WTC11 (cell line): ENCODE results near the gene KRTCAP2. TPM values are rescaled to one million over a fixed set of nuclear protein-coding genes. Genes with fewer than 3 reads are reported as not detected.
A peak's percentile ranks its signal among the peaks of the same experiment; 100 is the strongest.

Experiments
- ERG ChIP-seq: fragments of 250-450 bp; sonication (Bioruptor Pico); IDR thresholded peaks from 2 replicates; pipeline ENCODE4 v1.8.0; 2021; ENCODE audit warnings: mild to moderate bottlenecking
- FOXK1 ChIP-seq: sonication (generic); formaldehyde crosslinking; IDR thresholded peaks from 2 replicates; pipeline ENCODE4 v1.8.0; 2022; ENCODE audit warnings: mild to moderate bottlenecking, moderate library complexity, missing genetic modification reagents
- GTF2I ChIP-seq: fragments of 250-450 bp; sonication (Bioruptor Pico); conservative IDR thresholded peaks from 2 replicates; pipeline ENCODE4 v1.4.0; 2021; ENCODE audit warnings: mild to moderate bottlenecking
- JAZF1 ChIP-seq: fragments of 250-450 bp; sonication (Bioruptor Pico); IDR thresholded peaks from 2 replicates; pipeline ENCODE4 v1.9.0; 2021; ENCODE audit warnings: moderate library complexity, mild to moderate bottlenecking, inconsistent platforms
- MXD4 ChIP-seq: fragments of 250-450 bp; sonication (Bioruptor Pico); IDR thresholded peaks from 2 replicates; pipeline ENCODE4 v1.8.0; 2021; ENCODE audit warnings: mild to moderate bottlenecking, moderate library complexity, borderline replicate concordance
- NFE2L1 ChIP-seq: sonication (generic); formaldehyde crosslinking; IDR thresholded peaks from 2 replicates; pipeline ENCODE4 v1.8.1; 2023; ENCODE audit warnings: missing genetic modification reagents
- NR3C1 ChIP-seq: sonication (generic); formaldehyde crosslinking; conservative IDR thresholded peaks from 2 replicates; pipeline ENCODE4 v1.8.1; 2023; ENCODE audit warnings: low read depth, mild to moderate bottlenecking, missing genetic modification reagents
- OVOL2 ChIP-seq: fragments of 250-450 bp; sonication (Bioruptor Pico); IDR thresholded peaks from 2 replicates; pipeline ENCODE4 v1.9.0; 2021; ENCODE audit warnings: mild to moderate bottlenecking, borderline replicate concordance
- PREB ChIP-seq: sonication (generic); formaldehyde crosslinking; IDR thresholded peaks from 2 replicates; pipeline ENCODE4 v1.8.1; 2022; ENCODE audit warnings: mild to moderate bottlenecking, missing genetic modification reagents, moderate library complexity, borderline replicate concordance
- RELA ChIP-seq: sonication (generic); formaldehyde crosslinking; IDR thresholded peaks from 2 replicates; pipeline ENCODE4 v1.8.1; 2022; ENCODE audit warnings: missing genetic modification reagents, mild to moderate bottlenecking, borderline replicate concordance
- SOX15 ChIP-seq: fragments of 250-450 bp; sonication (Bioruptor Pico); IDR thresholded peaks from 2 replicates; pipeline ENCODE4 v1.9.0; 2021; ENCODE audit warnings: mild to moderate bottlenecking
- SP1 ChIP-seq: sonication (generic); formaldehyde crosslinking; conservative IDR thresholded peaks from 2 replicates; pipeline ENCODE4 v1.8.1; 2022; ENCODE audit warnings: missing genetic modification reagents
- TCF7 ChIP-seq: sonication (generic); formaldehyde crosslinking; IDR thresholded peaks from 2 replicates; pipeline ENCODE4 v1.8.0; 2022; ENCODE audit warnings: mild to moderate bottlenecking, low read depth, missing genetic modification reagents, moderate library complexity
- TEAD4 ChIP-seq: sonication (generic); formaldehyde crosslinking; IDR thresholded peaks from 2 replicates; pipeline ENCODE4 v1.8.0; 2022; ENCODE audit warnings: mild to moderate bottlenecking, missing genetic modification reagents
- USF1 ChIP-seq: sonication (generic); formaldehyde crosslinking; IDR thresholded peaks from 2 replicates; pipeline ENCODE4 v1.8.0; 2022; ENCODE audit warnings: mild to moderate bottlenecking, missing genetic modification reagents
- ZNF138 ChIP-seq: sonication (generic); formaldehyde crosslinking; conservative IDR thresholded peaks from 2 replicates; pipeline ENCODE4 v1.8.1; 2022; ENCODE audit warnings: mild to moderate bottlenecking, moderate library complexity, missing genetic modification reagents
- ZNF232 ChIP-seq: sonication (generic); formaldehyde crosslinking; IDR thresholded peaks from 2 replicates; pipeline ENCODE4 v1.8.0; 2022; ENCODE audit warnings: mild to moderate bottlenecking, missing genetic modification reagents
- ZNF317 ChIP-seq: sonication (generic); formaldehyde crosslinking; IDR thresholded peaks from 2 replicates; pipeline ENCODE4 v1.8.1; 2023; ENCODE audit warnings: low read depth, mild to moderate bottlenecking, moderate library complexity, missing genetic modification reagents, borderline replicate concordance
- ZNF396 ChIP-seq: fragments of 250-450 bp; sonication (Bioruptor Pico); IDR thresholded peaks from 2 replicates; pipeline ENCODE4 v1.8.0; 2021; ENCODE audit warnings: mild to moderate bottlenecking, moderate library complexity, borderline replicate concordance
- ZNF671 ChIP-seq: fragments of 250-450 bp; sonication (Bioruptor Pico); IDR thresholded peaks from 2 replicates; pipeline ENCODE4 v1.8.0; 2021; ENCODE audit warnings: mild to moderate bottlenecking
- total RNA-seq: library from RNA; stranded (reverse); gene quantifications from 3 replicates; pipeline ENCODE4 v1.2.3, GENCODE V29; 2021
- TF ChIP-seq, protein P1 (sequence below): sonication (generic); formaldehyde crosslinking; IDR thresholded peaks from 2 replicates; pipeline ENCODE4 v1.8.1; 2023; ENCODE audit warnings: mild to moderate bottlenecking, missing genetic modification reagents
- TF ChIP-seq, protein P2 (sequence below): sonication (generic); formaldehyde crosslinking; conservative IDR thresholded peaks from 2 replicates; pipeline ENCODE4 v1.8.1; 2022; ENCODE audit warnings: mild to moderate bottlenecking, missing genetic modification reagents
- TF ChIP-seq, protein P3 (sequence below): sonication (generic); formaldehyde crosslinking; IDR thresholded peaks from 2 replicates; pipeline ENCODE4 v1.8.1; 2023; ENCODE audit warnings: mild to moderate bottlenecking, missing genetic modification reagents
- TF ChIP-seq, protein P4 (sequence below): sonication (generic); formaldehyde crosslinking; IDR thresholded peaks from 2 replicates; pipeline ENCODE4 v1.8.1; 2022; ENCODE audit warnings: low read depth, mild to moderate bottlenecking, moderate library complexity, missing genetic modification reagents, borderline replicate concordance
- TF ChIP-seq, protein P5 (sequence below): sonication (generic); formaldehyde crosslinking; IDR thresholded peaks from 2 replicates; pipeline ENCODE4 v1.8.0; 2022; ENCODE audit warnings: missing genetic modification reagents

Gene KRTCAP2
- total RNA-seq, 1 experiment from 2014 or later = 104 TPM

DNA sequence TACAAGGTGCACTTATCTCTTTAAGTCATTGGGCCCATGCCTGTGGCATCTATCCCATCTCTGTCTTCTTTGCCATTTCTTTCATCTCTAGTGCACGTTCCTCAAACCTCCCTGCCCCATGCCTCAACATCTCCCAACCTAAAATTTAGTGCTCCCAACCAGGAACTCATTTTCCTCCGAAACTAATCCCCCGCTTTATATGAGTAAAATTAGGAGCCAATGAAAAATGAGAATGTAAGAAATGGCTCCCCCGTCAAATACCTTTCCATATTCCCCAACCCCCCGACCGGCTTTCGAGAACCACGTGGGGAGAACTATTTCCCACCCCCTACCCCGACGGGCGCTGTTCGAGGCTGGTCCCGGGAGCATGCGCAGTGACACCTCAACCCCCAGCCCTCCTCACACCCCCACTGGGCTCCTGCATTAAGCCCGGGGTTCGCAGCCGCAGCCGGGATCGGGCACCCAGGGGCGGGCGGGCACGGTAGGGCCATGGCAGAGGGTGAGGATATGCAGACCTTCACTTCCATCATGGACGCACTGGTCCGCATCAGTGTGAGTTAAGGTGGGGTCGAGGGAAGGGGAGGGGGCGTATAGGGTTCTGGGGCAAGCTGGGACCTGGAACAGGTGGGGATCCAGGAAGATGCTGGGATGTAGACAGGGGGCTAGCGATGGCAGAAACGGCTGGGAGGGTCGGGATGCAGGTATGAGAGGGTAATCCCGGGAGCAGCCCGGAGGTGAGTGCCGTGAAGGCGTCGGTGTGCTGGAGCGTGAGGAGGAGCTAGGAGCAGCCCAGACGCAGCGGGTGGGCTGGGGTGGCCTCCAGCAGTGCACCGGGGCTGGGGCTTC, 597 bp upstream of the KRTCAP2 start, which contains the start of gene TRIM46 (continued):
- TF ChIP-seq, protein P1, sequence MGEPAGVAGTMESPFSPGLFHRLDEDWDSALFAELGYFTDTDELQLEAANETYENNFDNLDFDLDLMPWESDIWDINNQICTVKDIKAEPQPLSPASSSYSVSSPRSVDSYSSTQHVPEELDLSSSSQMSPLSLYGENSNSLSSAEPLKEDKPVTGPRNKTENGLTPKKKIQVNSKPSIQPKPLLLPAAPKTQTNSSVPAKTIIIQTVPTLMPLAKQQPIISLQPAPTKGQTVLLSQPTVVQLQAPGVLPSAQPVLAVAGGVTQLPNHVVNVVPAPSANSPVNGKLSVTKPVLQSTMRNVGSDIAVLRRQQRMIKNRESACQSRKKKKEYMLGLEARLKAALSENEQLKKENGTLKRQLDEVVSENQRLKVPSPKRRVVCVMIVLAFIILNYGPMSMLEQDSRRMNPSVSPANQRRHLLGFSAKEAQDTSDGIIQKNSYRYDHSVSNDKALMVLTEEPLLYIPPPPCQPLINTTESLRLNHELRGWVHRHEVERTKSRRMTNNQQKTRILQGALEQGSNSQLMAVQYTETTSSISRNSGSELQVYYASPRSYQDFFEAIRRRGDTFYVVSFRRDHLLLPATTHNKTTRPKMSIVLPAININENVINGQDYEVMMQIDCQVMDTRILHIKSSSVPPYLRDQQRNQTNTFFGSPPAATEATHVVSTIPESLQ (CRISPR knock-in tag) = no peak
- TF ChIP-seq ZNF317 (CRISPR knock-in tag) = no peak
- TF ChIP-seq, protein P2, sequence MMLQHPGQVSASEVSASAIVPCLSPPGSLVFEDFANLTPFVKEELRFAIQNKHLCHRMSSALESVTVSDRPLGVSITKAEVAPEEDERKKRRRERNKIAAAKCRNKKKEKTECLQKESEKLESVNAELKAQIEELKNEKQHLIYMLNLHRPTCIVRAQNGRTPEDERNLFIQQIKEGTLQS (CRISPR knock-in tag) = no peak
- no peak for TF ChIP-seq ZNF138
- TF ChIP-seq FOXK1 = 0 out of 2 replicates have a peak, but pooled peaks have one; percentile 30
- TF ChIP-seq TCF7 = no peak
- no peak for TF ChIP-seq ERG
- TF ChIP-seq ZNF671 (CRISPR knock-in tag) = no peak
- TF ChIP-seq, protein P3, sequence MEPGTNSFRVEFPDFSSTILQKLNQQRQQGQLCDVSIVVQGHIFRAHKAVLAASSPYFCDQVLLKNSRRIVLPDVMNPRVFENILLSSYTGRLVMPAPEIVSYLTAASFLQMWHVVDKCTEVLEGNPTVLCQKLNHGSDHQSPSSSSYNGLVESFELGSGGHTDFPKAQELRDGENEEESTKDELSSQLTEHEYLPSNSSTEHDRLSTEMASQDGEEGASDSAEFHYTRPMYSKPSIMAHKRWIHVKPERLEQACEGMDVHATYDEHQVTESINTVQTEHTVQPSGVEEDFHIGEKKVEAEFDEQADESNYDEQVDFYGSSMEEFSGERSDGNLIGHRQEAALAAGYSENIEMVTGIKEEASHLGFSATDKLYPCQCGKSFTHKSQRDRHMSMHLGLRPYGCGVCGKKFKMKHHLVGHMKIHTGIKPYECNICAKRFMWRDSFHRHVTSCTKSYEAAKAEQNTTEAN (CRISPR knock-in tag) = peak; percentile 48; the same call in 1 of the 2 replicates
- TF ChIP-seq TEAD4 (CRISPR knock-in tag) = no peak
- no peak for TF ChIP-seq ZNF396 (CRISPR knock-in tag)
- no peak for TF ChIP-seq GTF2I (CRISPR knock-in tag)
- TF ChIP-seq, protein P4, sequence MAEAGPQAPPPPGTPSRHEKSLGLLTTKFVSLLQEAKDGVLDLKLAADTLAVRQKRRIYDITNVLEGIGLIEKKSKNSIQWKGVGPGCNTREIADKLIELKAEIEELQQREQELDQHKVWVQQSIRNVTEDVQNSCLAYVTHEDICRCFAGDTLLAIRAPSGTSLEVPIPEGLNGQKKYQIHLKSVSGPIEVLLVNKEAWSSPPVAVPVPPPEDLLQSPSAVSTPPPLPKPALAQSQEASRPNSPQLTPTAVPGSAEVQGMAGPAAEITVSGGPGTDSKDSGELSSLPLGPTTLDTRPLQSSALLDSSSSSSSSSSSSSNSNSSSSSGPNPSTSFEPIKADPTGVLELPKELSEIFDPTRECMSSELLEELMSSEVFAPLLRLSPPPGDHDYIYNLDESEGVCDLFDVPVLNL (CRISPR knock-in tag) = no peak
- TF ChIP-seq NFE2L1 = no peak; the same call in 1 of the 2 replicates
- no peak; the same call in 1 of the 2 replicates for TF ChIP-seq SP1 (CRISPR knock-in tag)
- no peak for TF ChIP-seq OVOL2 (CRISPR knock-in tag)
- TF ChIP-seq RELA = no peak
- no peak for TF ChIP-seq NR3C1 (CRISPR knock-in tag)
- TF ChIP-seq ZNF232 (CRISPR knock-in tag) = peak; percentile 84
- TF ChIP-seq PREB (CRISPR knock-in tag) = no peak
- TF ChIP-seq MXD4 (CRISPR knock-in tag) = no peak
- TF ChIP-seq USF1 (CRISPR knock-in tag) = peak; percentile 61; the same call in 1 of the 2 replicates
- TF ChIP-seq JAZF1 = no peak
- TF ChIP-seq, protein P5, sequence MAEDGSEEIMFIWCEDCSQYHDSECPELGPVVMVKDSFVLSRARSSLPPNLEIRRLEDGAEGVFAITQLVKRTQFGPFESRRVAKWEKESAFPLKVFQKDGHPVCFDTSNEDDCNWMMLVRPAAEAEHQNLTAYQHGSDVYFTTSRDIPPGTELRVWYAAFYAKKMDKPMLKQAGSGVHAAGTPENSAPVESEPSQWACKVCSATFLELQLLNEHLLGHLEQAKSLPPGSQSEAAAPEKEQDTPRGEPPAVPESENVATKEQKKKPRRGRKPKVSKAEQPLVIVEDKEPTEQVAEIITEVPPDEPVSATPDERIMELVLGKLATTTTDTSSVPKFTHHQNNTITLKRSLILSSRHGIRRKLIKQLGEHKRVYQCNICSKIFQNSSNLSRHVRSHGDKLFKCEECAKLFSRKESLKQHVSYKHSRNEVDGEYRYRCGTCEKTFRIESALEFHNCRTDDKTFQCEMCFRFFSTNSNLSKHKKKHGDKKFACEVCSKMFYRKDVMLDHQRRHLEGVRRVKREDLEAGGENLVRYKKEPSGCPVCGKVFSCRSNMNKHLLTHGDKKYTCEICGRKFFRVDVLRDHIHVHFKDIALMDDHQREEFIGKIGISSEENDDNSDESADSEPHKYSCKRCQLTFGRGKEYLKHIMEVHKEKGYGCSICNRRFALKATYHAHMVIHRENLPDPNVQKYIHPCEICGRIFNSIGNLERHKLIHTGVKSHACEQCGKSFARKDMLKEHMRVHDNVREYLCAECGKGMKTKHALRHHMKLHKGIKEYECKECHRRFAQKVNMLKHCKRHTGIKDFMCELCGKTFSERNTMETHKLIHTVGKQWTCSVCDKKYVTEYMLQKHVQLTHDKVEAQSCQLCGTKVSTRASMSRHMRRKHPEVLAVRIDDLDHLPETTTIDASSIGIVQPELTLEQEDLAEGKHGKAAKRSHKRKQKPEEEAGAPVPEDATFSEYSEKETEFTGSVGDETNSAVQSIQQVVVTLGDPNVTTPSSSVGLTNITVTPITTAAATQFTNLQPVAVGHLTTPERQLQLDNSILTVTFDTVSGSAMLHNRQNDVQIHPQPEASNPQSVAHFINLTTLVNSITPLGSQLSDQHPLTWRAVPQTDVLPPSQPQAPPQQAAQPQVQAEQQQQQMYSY (CRISPR knock-in tag) = no peak
- no peak for TF ChIP-seq SOX15 (CRISPR knock-in tag)
